NCI-H2171 treated with DMSO at 0.1 percent for 48 hours (cell line): Measurements from ENCODE around the gene ADH7.
"Not testable (repeated sequence)": the region's sequence is repeated elsewhere in the genome, so short reads cannot be mapped to it uniquely, and the experiment has no call there.

Experiments
- DNase-seq: peaks from one replicate; lab custom pipeline; 2025; lab: John Stamatoyannopoulos, UW

The ADH7 gene

DNA sequence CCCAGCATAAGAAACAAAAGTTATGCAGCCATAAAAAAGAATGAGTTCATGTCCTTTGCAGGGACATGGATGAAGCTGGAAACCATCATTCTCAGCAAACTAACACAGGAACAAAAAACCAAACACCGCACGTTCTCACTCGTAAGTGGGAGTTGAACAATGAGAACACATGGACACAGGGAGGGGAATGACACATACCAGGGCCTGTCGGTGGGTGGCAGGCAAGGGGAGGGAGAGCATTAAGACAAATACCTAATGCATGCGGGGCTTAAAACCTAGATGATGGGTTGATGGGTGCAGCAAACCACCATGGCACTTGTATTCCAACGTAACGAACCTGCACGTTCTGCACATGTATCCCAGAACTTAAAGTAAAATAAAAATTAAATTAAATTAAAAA, 19.4 kb downstream of the ADH7 start:
- not testable (repeated sequence) for DNase-seq

DNA sequence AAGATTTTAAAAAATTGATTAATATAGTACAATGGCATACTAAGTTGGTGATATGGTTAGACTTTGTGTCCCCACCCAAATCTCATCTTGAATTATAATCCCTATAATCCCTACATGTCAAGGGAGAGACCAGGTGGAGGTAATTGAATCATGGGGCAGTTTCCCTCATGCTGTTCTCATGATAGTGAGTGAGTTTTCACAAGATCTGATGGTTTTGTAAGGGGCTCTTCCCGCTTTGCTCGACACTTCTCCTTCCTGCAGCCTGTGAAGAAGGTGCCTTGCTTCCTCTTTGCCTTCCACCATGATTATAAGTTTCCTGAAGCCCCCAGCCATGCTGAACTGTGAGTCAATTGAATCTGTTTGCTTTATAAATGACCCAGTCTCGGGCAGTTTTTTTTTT, 20.2 kb downstream of the ADH7 start:
- DNase-seq, result not testable (repeated sequence)

DNA sequence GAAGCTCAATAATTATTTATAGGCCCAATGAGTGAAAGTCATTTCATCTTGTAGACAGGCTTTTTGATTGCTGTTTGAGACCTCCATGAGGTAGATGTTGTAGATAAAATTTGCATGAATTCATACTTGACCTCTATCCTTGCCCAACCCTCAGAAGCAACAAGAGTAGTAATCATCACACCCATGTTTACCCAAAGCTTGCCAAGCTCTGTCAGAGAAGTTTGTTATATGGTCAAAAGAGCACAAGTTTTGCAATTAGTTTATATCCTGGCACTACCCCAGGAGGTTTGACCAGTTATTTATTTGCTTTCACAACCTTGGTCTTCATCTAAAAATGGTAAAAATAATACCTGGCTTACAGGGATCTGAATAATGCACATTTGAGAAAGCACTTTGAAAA, 20.7 kb downstream of the ADH7 start:
- DNase-seq, result no peak

DNA sequence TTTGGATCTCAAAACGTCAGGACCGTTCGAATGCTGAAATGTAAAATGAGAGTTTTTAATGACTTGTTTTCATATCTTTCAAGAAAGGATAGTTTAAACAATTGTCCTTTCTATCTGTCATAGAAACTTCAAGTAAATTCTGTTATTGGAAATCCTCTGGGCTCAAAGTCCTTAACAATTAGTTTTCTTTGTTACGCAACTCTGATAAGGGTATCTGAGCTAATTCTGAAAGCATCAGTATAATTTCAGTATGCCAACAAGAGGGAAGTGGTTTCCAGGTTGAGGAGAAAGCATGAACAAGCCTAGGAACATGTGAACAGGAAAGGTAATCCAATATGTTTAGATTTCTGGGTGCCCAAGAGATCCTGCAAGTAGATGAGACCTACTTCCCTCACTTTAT, 22.0 kb downstream of the ADH7 start:
- DNase-seq, result no peak

DNA sequence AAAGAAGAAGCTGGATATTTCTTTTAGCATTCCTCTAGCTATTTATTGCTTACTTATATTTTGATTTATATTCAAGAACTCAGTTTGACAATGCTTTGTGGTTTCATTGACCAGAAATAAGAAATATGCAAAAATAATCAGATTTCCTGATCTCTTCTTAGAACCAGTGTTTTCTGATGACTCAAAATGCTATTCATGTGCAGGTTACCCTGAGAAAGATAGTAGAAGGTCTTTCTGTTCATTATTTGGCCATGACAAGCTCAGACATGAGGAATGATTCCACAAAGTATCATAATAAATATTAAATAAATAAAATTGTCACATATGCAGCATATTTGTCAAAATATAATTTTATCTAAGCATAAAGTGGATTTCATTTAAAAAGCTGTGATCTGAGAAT, 24.1 kb downstream of the ADH7 start:
- no peak for DNase-seq

DNA sequence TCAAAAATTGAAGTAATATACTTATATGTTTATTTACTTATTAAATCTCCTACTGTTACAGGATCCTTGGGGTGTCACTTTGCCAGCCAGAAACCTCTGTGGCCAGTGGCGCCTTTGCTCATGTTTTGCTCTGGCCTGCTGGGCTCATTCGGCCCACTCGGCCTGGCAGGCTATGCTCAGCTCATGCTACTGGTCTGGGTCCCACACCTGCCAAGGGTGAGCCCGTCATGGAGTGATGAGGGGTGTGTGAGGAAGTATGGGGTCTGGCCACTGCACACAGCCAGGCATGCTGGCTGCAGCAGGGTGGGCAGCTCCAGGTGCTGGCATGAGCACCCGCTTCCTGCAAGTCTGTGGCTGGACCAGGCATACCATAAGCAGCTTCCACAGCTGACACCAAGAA, 25.1 kb downstream of the ADH7 start:
- DNase-seq, result no peak

DNA sequence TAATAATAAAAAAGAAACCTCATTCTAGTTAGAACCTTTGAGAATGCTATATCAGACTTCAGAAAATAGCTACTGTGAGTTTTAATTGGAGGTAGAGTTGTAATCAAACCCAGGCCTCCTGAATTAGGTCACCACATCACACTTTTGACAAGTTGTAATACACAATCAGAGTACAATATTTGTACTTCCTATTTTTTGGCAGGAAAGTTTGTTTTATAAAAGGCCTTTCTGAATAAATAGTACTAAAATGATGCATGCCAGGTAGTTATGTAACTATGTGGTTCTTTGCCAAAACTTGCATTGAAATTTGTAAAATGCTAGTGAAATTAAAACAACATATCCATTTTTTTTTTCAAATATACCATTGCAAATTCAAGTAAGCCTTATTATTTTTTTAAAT, 26.8 kb downstream of the ADH7 start:
- no peak for DNase-seq

DNA sequence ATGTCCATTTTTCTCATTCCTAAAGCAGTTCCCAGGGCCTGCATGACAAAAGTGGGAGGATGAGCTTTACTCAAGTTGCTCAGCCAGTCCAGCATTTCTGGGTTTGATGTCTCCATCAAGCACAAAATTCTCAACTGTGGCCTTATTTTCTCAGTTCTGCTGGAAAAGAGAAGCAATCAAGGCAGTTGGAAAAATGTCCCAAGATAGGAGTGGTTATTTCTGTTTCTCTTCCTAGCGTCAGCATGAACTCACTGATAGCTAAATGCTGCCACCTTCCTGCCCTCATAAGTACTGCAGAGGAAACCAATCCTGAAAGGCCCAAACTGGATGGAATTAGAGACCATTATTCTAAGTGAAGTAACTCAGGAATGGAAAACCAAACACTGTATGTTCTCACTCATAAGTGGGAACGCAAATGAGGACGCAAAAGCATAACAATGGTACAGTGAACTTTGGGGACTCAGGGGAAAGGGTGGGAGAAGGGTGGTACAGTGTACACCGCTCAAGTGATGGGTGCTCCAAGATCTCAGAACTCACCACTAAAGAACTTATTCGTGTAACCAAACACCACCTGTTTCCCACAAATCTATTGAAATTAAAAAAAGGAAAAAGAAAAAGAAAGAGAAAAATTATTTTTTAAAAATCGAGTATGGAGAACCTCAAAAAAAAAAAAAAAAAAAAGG, 29.6 kb downstream of the ADH7 start:
- peak; percentile 34 for DNase-seq

DNA sequence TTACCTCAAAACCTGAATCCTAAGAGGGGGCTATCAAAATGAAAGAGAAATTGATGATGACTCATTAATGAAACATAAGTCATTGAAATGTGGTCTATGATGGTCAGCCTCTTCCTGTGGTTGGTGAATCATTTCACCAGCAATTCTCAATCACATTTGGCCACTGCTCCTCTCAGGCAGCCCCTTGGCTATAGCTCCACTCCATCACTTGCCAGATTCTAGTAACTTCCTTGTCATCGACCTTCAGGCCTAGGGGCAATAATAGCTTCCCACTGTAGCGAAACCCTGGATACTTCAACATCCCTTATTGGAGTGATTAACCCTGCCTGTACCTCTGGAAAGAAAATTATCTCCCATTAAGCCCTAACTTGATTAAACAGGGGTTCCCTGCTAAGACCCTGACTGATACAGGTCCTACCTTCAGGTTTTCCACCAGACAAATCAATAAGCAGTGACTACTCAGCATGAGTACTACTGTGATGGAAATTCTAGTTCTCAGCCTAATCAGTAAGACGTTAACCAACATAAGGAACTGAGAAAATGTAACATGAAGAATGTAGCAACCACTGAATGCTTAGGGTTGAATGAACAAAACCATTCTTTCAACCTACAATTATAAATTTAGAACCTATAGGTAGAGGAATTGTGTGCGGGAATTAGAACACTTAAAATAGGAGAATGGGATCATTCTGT, 30.4 kb downstream of the ADH7 start:
- no peak for DNase-seq

DNA sequence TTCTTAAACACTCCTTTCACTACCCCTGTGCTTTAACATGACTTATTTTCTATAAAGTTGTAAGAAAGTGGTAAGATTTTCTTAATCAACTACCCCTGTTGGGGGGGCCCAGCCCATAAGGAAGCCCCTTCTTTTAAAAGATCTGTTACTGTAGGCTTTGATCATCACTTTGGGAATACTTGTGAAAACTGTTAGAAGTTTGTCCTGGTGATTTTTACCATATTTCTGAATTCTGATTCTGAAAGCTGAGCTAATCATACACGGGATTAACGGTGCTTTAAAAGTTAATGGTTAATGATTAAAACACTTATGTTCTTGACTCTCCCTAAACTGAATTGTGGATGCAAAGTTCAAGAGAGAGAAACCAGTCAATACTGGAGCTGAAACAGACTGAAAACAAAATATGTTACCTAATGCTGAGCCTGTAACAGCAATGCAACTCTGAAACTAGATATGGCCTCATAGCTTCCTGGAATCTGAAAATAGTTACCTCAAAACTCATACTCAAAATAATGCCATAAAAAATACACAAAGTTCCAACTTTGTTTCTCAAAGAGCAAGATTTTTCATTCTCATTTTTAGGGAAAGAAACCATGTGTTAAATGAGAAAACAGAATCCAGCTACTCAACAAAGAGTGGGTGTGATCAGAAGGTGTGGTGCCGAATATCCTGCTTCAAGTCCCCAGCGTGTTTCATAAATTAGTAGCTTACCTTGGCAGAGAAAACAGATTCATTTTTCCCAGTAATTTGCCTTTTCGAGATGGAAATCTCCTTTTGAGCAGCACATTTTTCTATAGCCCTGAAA, 31.6 kb downstream of the ADH7 start:
- DNase-seq, result no peak

DNA sequence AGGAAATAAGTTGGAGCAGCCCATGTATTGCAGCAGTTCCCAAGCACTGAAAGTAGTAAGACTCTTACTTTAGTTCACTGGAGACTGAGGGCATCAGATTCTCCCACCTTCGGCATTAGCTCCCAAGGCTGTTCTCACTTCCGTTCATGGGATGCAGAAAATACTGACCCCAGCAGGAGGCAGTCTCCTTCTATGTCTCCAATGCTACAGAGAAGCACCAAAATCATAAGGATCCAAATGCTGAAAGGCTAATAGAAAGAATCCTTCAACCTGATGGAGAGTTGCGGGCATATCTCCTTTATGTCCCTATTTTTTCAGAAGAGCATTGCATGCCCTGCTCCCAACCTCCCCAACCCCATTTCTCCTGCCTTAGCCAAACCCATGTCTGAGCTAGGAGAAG, 32.4 kb downstream of the ADH7 start:
- DNase-seq, result no peak

DNA sequence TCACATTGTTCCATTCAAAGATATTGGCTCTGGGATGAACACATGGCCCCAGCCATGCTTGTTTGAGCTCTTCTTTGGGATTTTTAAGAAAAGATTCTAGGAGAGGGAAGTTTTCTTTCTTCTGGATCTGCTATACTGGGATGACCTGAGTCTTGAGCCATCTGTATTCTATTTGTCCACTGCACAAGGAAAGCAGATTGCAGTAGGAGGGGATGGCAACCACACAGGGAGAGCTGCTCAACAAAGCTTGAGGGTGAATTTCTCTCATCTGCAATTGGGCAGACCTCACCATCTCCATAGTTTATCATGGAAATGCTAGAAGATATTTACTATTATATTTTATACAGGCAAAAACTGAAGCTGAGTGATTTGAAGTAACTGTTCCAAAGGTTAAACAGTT, 34.3 kb downstream of the ADH7 start:
- no peak for DNase-seq

DNA sequence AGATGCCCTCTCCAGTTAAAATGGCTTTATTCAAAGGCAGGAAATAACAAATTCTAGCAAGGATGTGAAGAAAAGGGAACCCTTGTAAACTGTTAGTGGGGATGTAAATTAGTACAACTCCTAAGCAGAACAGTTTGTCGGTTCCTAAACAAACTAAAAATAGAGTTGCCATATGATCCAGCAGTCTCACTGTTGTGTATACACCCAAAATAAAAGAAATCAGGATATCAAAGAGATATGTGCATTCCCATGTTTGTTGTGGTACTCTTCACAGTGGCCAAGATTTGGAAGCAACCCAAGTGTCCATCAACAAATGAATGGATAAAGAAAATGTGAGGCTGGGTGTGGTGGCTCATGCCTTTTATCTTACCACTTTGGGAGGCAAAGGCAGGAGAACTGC, 36.1 kb downstream of the ADH7 start:
- DNase-seq, result no peak

DNA sequence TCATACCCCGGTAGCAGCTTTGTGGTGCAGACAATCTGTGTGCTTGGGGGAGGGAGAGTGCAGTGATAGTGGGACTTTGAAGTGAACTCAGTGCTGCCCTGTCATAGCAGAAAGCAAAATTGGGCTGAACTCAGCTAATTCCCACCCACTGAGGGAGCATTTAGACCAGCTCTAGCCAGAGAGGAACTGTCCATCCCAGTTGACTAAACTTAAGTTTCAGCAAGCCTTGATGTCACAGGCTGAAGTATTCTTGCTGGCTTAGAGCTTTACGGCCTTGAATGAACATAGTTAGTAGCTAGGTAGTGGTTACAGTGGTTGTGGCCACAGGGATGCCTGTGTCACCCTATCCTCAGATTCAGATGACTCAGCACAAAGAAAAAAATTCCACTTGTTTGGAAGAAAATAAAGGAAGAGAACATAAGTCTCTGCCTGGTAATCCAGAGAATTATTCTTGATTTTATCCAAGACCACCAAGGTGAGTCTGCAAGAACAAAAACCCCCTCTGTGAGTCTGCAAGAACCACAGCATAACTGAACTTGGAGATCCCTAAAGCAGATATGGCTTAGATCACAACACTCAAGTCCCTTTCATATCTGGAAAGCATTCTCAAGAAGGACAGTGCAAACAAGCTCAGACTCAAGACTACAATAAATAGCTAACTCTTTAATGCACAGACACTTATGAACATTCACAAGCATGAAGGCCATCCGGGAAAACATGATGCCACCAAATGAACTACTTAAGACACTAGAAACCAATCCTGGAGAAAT, 39.4 kb downstream of the ADH7 start:
- DNase-seq, result no peak

DNA sequence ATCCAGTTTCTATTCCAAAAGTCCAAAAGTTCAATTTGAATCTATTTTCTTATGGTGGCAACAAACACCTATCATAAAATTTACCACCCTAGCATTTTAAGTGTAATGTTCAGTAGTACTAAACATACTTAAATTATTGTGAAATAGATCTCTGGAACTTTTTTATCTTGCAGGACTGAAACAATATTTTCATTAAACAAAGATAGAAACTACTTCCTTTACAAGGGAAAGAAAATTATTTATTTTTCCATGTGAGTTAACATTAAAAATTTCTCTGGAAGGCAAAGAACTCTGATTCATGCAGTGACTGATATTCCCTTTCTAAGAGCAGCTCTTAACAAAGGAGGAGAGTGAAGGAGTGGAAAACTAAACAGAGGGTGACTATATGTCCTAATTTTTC, 40.2 kb downstream of the ADH7 start:
- no peak for DNase-seq

DNA sequence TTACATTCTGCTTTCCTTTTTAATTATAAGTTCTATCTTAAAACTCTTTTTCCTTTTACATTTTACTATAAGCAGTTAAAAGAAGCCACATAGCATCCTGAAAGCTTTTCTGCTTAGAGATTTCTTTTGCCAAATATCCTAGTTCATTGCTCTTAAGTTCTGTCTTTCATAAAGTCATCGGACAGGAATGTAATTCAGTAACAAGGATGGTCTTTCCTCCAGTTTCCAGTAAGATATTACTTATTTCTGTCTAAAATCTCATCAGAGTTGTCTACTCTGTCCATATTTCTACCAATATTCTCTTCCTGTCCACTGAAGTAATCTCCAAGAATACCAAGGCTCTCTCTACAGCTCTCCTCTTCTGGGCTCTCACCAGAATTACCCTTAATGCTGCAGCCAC, 45.1 kb downstream of the ADH7 start:
- no peak for DNase-seq

DNA sequence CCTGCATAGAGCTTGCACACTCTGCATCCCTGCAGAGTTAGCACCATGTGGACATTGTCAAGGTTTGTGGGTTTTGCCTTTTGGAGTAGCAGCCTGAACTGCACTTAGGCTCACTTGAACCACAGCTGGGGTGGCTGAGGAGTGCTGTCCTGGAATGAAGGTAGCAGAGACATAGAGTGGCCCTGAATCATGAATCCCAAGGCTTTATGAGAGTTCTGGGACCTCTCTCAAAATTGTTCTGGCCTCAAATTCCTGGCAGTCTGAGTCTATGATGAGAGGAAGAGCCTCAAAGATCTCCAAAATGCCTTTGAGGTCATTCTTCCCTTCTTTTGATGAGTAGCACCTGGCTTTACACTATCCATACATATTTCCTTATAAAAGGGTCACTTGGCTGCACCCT, 45.5 kb downstream of the ADH7 start:
- DNase-seq, result no peak

DNA sequence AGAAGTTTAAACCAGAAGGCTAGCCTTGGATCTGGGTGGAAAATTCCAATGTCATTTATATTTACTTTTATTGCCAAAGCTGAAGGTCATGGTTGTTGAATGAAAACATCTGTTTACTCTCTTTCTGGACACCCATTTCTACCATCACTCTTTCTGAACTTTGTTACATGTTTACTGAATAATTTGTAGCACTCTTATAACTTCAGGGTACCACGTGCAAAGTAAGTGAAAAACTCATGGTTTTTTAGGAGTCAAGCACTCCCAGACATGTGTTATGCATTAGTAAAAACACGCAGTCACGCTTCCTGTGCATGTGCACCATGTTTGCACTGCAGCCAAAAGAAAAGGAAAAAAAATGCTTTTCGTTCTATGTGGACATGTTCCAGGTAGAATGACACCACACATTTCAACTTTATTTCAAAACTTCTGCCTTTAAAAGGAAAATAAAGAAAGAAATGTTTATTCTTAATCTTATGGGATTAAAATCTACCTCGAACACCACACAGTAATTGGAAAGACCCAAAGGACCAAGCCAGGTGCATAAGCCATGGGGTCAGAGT, 51.2 kb downstream of the ADH7 start:
- no peak for DNase-seq

DNA sequence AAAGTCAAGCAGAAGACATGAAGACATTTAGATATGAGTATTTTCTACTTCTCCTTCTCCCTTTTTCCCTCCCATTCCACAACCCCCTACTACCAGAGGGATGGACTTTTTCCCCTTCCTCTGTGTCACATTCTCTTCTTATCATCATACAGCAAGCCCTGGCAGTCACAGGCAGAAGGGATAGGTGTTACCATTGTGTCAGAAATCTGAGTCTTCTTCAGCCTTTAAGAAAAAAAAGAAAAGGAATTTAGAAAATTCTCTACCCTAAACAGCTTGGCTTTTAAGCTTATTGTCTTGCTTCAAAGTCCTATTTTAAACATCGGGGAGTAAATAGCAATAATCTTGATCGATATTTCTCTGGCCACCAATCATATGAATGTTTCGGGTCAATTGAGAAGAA, 51.7 kb downstream of the ADH7 start:
- DNase-seq, result no peak

DNA sequence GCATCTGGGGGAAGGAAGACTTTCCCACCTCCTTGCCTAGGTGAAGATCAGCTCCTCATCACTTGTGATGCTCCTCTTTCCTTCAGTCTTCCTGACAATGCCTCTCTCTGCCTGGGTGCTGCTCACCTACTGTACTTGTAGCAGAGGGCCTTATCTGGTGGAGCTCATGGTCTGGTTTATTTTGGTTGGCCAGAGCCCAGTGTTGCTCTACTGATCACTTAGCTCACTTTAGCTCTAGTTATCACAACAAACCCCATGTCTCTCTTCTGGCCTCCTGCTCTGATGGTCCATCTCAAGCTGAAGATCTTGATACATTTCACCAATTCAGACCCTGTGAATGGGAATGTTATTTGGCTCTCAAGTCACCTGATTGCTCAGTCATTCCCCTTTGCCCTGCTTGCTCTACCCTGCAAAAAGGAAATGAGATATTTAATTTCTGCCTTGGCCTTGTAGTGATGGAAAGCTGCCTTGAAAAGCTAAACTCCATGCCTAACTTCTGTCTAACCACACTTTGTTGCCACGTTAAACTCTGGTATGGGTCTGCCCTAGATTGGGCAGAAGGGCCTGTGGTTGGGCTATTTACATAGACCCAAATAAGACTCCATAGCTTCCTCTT, 52.3 kb downstream of the ADH7 start:
- DNase-seq, result no peak

DNA sequence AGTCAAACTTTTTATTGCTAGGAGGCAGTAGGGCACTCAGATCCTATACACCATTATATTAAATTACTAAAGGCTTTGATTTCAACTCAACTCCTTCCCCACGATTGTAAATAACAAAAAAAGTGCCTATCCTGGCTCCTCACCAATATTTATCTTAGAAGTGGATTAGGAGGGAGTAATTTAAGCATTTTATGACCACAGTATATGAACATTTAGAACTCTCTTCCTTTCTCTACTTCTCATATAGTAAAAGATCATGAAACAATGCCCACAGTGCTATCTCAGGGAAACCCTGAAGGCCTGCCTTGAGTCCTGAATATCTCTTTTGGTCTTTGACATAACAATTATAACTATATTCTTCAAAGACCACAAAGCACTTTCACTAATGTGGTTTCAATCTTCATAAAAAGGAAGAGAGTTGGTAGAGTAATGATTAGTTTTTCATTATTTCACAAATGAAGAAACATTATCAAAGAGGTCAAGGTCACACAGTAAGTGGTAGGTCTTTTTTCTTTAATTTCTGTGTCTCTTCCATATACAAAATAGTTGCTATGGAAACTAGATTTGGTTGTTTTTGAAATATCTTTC, 53.5 kb downstream of the ADH7 start:
- DNase-seq, result no peak
